ENCODE results near the gene SCO2. TPM values are rescaled to one million over a fixed set of nuclear protein-coding genes. Genes with fewer than 3 reads are reported as not detected.

SCO2 gene
- total RNA-seq, 4 donors from 2014 or later: 1.5 to 10.7 (median 8.3) TPM

GRCh38 chr22:50544746-50545253 lies 19.4 kb upstream of the SCO2 start:
- TF ChIP-seq, protein P1, sequence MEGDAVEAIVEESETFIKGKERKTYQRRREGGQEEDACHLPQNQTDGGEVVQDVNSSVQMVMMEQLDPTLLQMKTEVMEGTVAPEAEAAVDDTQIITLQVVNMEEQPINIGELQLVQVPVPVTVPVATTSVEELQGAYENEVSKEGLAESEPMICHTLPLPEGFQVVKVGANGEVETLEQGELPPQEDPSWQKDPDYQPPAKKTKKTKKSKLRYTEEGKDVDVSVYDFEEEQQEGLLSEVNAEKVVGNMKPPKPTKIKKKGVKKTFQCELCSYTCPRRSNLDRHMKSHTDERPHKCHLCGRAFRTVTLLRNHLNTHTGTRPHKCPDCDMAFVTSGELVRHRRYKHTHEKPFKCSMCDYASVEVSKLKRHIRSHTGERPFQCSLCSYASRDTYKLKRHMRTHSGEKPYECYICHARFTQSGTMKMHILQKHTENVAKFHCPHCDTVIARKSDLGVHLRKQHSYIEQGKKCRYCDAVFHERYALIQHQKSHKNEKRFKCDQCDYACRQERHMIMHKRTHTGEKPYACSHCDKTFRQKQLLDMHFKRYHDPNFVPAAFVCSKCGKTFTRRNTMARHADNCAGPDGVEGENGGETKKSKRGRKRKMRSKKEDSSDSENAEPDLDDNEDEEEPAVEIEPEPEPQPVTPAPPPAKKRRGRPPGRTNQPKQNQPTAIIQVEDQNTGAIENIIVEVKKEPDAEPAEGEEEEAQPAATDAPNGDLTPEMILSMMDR (IDR thresholded peaks at IDR 0.05; ENCODE audit: low read depth): no peak

- TF ChIP-seq, protein P1 (IDR thresholded peaks at IDR 0.05; ENCODE audit: low read depth): no peak
These were observed 18.8 kb upstream of the SCO2 start for GRCh38 chr22:50544078-50544745.

- TF ChIP-seq, protein P1 (IDR thresholded peaks at IDR 0.05; ENCODE audit: low read depth): no peak
These were observed 17.1 kb upstream of the SCO2 start for GRCh38 chr22:50542416-50542927.

DNA sequence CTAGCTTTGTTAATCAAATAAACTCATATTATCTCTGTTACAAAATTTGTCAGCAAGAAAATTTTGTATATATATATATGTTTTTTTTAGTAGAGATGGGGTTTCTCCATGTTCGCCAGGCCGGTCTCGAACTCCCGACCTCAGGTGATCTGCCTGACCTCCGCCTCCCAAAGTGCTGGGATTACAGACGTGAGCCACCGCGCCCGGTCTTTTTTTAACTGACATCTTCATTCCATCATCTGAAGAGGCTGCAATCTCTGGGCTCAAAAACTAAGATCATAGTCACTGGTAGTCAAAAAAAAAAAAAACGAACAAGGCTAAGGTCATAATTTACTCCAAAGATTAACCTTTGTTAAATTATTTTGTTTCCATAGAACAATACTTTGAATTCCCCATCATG lies 15.0 kb upstream of the SCO2 start:
- TF ChIP-seq, protein P1 (IDR thresholded peaks at IDR 0.05; ENCODE audit: low read depth): no peak

- TF ChIP-seq, protein P1 (IDR thresholded peaks at IDR 0.05; ENCODE audit: low read depth): no peak
These were observed 12.4 kb upstream of the SCO2 start for GRCh38 chr22:50537765-50538164.

GRCh38 chr22:50536226-50536625 lies 10.8 kb upstream of the SCO2 start:
- TF ChIP-seq, protein P1 (IDR thresholded peaks at IDR 0.05; ENCODE audit: low read depth): no peak

- TF ChIP-seq, protein P1 (IDR thresholded peaks at IDR 0.05; ENCODE audit: low read depth): no peak
These were observed 9.7 kb upstream of the SCO2 start for GRCh38 chr22:50535113-50535512.

Data from subcutaneous adipose tissue (tissue), 4 donors.